ENCODE measurements around the gene FRY. TPM values are rescaled to one million over a fixed set of nuclear protein-coding genes. Genes with fewer than 3 reads are reported as not detected.

FRY gene
- total and polyA plus RNA-seq, 4 donors, result 6.2 to 31.2 (median 12.7) TPM

DNA sequence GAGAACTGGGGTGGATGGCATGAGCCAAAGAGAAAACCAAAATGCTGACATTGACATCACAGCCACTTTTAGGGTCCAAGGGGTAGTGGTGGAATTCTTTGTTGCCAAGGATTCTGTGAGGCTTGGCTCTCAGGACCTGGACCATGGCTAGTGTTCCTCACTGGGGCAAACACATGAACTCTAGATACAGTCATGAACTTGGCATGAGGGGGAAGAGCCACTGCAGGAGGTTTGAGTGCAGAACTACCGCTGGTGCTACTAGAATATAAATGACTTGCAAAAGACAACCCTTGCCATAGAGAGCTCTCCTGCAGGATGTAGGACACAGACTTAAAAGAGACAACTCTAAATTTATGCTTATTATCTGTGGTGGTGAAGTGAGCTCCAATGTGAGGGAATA, 29.8 kb upstream of the FRY start:
- 92% methylated on average over 1 of the region's 1 CpG for WGBS
- no peak for DNase-seq (ENCODE audit: low spot score)

More for the DNA sequence above, 29.8 kb upstream of the FRY start:
- Histone ChIP-seq H3K4me1 (ENCODE audit: control insufficient read depth in 4 of 4, insufficient read depth in 4 of 4, low read length in 3 of 4) (peaks cover 0 to 18% (median 4%) of the 10 kb centered on the region in 4 donors), H3K9me3 (ENCODE audit: control insufficient read depth in 4 of 4, low read length in 3 of 4) (no peaks in the 10 kb centered on the region), H3K9ac (ENCODE audit: low read depth in 1 of 2, low read length in 2 of 2) (no peak overlapping the region), H3K4me3 (ENCODE audit: low read depth in 1 of 3, low read length in 3 of 3) (no peak overlapping the region), H3K27me3 (ENCODE audit: control insufficient read depth in 4 of 4, insufficient read depth in 4 of 4, low read length in 3 of 4) (no peaks in the 10 kb centered on the region), H3K27ac (ENCODE audit: low read depth in 1 of 2, low read length in 2 of 2) (no peak overlapping the region), H3K36me3 (ENCODE audit: control insufficient read depth in 4 of 4, insufficient read depth in 3 of 4, low read depth in 1 of 4, low read length in 3 of 4) (no peaks in the 10 kb centered on the region)
- TF ChIP-seq FOXA2 (IDR thresholded peaks at IDR 0.05), result no peak
- TF ChIP-seq EGR1 (IDR thresholded peaks at IDR 0.05; ENCODE audit: low read depth in 2 of 2), result no peak
- no peak for TF ChIP-seq MAX (IDR thresholded peaks at IDR 0.05)
- no peak for TF ChIP-seq TAF1 (conservative IDR thresholded peaks at IDR 0.05)
- TF ChIP-seq RXRA (IDR thresholded peaks at IDR 0.05), result no peak
- TF ChIP-seq, protein P1, sequence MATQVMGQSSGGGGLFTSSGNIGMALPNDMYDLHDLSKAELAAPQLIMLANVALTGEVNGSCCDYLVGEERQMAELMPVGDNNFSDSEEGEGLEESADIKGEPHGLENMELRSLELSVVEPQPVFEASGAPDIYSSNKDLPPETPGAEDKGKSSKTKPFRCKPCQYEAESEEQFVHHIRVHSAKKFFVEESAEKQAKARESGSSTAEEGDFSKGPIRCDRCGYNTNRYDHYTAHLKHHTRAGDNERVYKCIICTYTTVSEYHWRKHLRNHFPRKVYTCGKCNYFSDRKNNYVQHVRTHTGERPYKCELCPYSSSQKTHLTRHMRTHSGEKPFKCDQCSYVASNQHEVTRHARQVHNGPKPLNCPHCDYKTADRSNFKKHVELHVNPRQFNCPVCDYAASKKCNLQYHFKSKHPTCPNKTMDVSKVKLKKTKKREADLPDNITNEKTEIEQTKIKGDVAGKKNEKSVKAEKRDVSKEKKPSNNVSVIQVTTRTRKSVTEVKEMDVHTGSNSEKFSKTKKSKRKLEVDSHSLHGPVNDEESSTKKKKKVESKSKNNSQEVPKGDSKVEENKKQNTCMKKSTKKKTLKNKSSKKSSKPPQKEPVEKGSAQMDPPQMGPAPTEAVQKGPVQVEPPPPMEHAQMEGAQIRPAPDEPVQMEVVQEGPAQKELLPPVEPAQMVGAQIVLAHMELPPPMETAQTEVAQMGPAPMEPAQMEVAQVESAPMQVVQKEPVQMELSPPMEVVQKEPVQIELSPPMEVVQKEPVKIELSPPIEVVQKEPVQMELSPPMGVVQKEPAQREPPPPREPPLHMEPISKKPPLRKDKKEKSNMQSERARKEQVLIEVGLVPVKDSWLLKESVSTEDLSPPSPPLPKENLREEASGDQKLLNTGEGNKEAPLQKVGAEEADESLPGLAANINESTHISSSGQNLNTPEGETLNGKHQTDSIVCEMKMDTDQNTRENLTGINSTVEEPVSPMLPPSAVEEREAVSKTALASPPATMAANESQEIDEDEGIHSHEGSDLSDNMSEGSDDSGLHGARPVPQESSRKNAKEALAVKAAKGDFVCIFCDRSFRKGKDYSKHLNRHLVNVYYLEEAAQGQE (IDR thresholded peaks at IDR 0.05), result no peak
- no peak for TF ChIP-seq FOXA1 (IDR thresholded peaks at IDR 0.05)
- no peak for TF ChIP-seq CTCF (IDR thresholded peaks at IDR 0.05; ENCODE audit: low read depth, low read length, missing input control)
- TF ChIP-seq NR2F2 (IDR thresholded peaks at IDR 0.05), result no peak
- TF ChIP-seq, protein P2, sequence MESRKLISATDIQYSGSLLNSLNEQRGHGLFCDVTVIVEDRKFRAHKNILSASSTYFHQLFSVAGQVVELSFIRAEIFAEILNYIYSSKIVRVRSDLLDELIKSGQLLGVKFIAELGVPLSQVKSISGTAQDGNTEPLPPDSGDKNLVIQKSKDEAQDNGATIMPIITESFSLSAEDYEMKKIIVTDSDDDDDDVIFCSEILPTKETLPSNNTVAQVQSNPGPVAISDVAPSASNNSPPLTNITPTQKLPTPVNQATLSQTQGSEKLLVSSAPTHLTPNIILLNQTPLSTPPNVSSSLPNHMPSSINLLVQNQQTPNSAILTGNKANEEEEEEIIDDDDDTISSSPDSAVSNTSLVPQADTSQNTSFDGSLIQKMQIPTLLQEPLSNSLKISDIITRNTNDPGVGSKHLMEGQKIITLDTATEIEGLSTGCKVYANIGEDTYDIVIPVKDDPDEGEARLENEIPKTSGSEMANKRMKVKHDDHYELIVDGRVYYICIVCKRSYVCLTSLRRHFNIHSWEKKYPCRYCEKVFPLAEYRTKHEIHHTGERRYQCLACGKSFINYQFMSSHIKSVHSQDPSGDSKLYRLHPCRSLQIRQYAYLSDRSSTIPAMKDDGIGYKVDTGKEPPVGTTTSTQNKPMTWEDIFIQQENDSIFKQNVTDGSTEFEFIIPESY (IDR thresholded peaks at IDR 0.05), result no peak
- TF ChIP-seq SP1 (IDR thresholded peaks at IDR 0.05), result no peak
- TF ChIP-seq JUND (IDR thresholded peaks at IDR 0.05), result no peak
- TF ChIP-seq, protein P3, sequence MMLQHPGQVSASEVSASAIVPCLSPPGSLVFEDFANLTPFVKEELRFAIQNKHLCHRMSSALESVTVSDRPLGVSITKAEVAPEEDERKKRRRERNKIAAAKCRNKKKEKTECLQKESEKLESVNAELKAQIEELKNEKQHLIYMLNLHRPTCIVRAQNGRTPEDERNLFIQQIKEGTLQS (IDR thresholded peaks at IDR 0.05), result no peak
- TF ChIP-seq GABPA (IDR thresholded peaks at IDR 0.05 in 1 of 2, conservative IDR thresholded peaks at IDR 0.05 in 1 of 2), result no peak
- TF ChIP-seq YY1 (IDR thresholded peaks at IDR 0.05), result no peak
- TF ChIP-seq HNF4G (IDR thresholded peaks at IDR 0.05), result no peak
- no peak for TF ChIP-seq RAD21 (IDR thresholded peaks at IDR 0.05)
- TF ChIP-seq HNF4A (conservative IDR thresholded peaks at IDR 0.05), result no peak
